GOT3 (cell line): Measurements from ENCODE around the gene XPNPEP1.

Experiments
- DNase-seq: peaks from one replicate; lab custom pipeline; 2025; ENCODE audit warnings: mixed read lengths; lab: John Stamatoyannopoulos, UW

Gene XPNPEP1

GRCh38 chr10:109947111-109947920 lies 24.0 kb upstream of the XPNPEP1 start:
- DNase-seq: no peak

- no peak for DNase-seq
These were observed 23.4 kb upstream of the XPNPEP1 start for GRCh38 chr10:109946680-109947079.

GRCh38 chr10:109945473-109946177 lies 22.3 kb upstream of the XPNPEP1 start:
- DNase-seq: no peak

GRCh38 chr10:109944613-109945012 lies 21.3 kb upstream of the XPNPEP1 start:
- no peak for DNase-seq

GRCh38 chr10:109941236-109941862 lies 18.0 kb upstream of the XPNPEP1 start:
- no peak for DNase-seq

- DNase-seq: no peak
These were observed 17.2 kb upstream of the XPNPEP1 start for GRCh38 chr10:109940553-109940952.

GRCh38 chr10:109940117-109940516 lies 16.8 kb upstream of the XPNPEP1 start:
- DNase-seq: no peak

- DNase-seq: no peak
These were observed 16.1 kb upstream of the XPNPEP1 start for GRCh38 chr10:109939315-109939961.

- DNase-seq: no peak
These were observed 14.3 kb upstream of the XPNPEP1 start for GRCh38 chr10:109937460-109938065.

- no peak for DNase-seq
These were observed 11.9 kb upstream of the XPNPEP1 start for GRCh38 chr10:109934958-109935793.

- no peak for DNase-seq
These were observed 10.8 kb upstream of the XPNPEP1 start for GRCh38 chr10:109933984-109934565.

GRCh38 chr10:109932968-109933367 lies 9.7 kb upstream of the XPNPEP1 start:
- DNase-seq: no peak

- DNase-seq: no peak
These were observed 9.1 kb upstream of the XPNPEP1 start for GRCh38 chr10:109932391-109932790.

GRCh38 chr10:109931163-109931562 lies 7.9 kb upstream of the XPNPEP1 start:
- DNase-seq: no peak

GRCh38 chr10:109929501-109930219 lies 6.3 kb upstream of the XPNPEP1 start:
- no peak for DNase-seq

GRCh38 chr10:109928475-109928891 lies 5.2 kb upstream of the XPNPEP1 start:
- no peak for DNase-seq

- DNase-seq: no peak
These were observed 3.5 kb upstream of the XPNPEP1 start for GRCh38 chr10:109926825-109927224.

GRCh38 chr10:109926061-109926745 lies 2.9 kb upstream of the XPNPEP1 start:
- DNase-seq: no peak

- DNase-seq: no peak
These were observed 1.8 kb upstream of the XPNPEP1 start for GRCh38 chr10:109924967-109925620.
